ENCODE data around the gene FOXI2.

The FOXI2 gene

GRCh38 chr10:127735723-127736221, 1.2 kb upstream of the FOXI2 start:
- H3K4me3 ChIP-seq (ENCODE audit: low read depth, low read length) = no peak overlapping the region
- no peak for TF ChIP-seq CTCF (IDR thresholded peaks at IDR 0.05; ENCODE audit: low read depth, low read length)

- no peak overlapping the region for H3K4me3 ChIP-seq (ENCODE audit: low read depth, low read length)
- no peak for TF ChIP-seq CTCF (IDR thresholded peaks at IDR 0.05; ENCODE audit: low read depth, low read length)
These were observed 617 bp upstream of the FOXI2 start for GRCh38 chr10:127736222-127736914.

GRCh38 chr10:127737563-127738511, 852 bp downstream of the FOXI2 start:
- H3K4me3 ChIP-seq (ENCODE audit: low read depth, low read length) = no peak overlapping the region

GRCh38 chr10:127738512-127739424, 1.8 kb downstream of the FOXI2 start:
- no peak overlapping the region for H3K4me3 ChIP-seq (ENCODE audit: low read depth, low read length)
- TF ChIP-seq CTCF (IDR thresholded peaks at IDR 0.05; ENCODE audit: low read depth, low read length) = no peak

More at GRCh38 chr10:127737563-127738511, 852 bp downstream of the FOXI2 start:
- no peak for TF ChIP-seq CTCF (IDR thresholded peaks at IDR 0.05; ENCODE audit: low read depth, low read length)

- no peak overlapping the region for H3K4me3 ChIP-seq (ENCODE audit: low read depth, low read length)
- TF ChIP-seq CTCF (IDR thresholded peaks at IDR 0.05; ENCODE audit: low read depth, low read length) = no peak
These were observed 2.9 kb downstream of the FOXI2 start for GRCh38 chr10:127739908-127740307.

GRCh38 chr10:127740596-127740995, 3.6 kb downstream of the FOXI2 start:
- no peak for TF ChIP-seq CTCF (IDR thresholded peaks at IDR 0.05; ENCODE audit: low read depth, low read length)
- no peak overlapping the region for H3K4me3 ChIP-seq (ENCODE audit: low read depth, low read length)
